GM10266 (cell line): ENCODE results near the gene CDC45.
"Not testable (repeated sequence)": the region's sequence is repeated elsewhere in the genome, so short reads cannot be mapped to it uniquely, and the experiment has no call there.

Experiments used
- DNase-seq: peaks from one replicate; pipeline ENCODE4 v3.0.0; 2012; ENCODE audit errors: extremely low spot score
- CTCF ChIP-seq: IDR thresholded peaks from 2 replicates; pipeline ENCODE4 v1.5.1; 2012; ENCODE audit warnings: mild to moderate bottlenecking, low read depth; ENCODE audit not compliant: control insufficient read depth, insufficient read depth; ENCODE audit errors: missing control alignments

The CDC45 gene

GRCh38 chr22:19527321-19527721 is 47.6 kb downstream of the CDC45 start:
- no peak for TF ChIP-seq CTCF
- no peak for DNase-seq

GRCh38 chr22:19527861-19528417 is 48.2 kb downstream of the CDC45 start:
- no peak for DNase-seq

GRCh38 chr22:19529811-19530210 is 50.1 kb downstream of the CDC45 start:
- TF ChIP-seq CTCF = no peak
- no peak for DNase-seq

More at GRCh38 chr22:19527861-19528417, 48.2 kb downstream of the CDC45 start:
- TF ChIP-seq CTCF = no peak

GRCh38 chr22:19530751-19531150 is 51.0 kb downstream of the CDC45 start:
- TF ChIP-seq CTCF = no peak
- no peak for DNase-seq

- not testable (repeated sequence) for DNase-seq
Measured at GRCh38 chr22:19531327-19531726, 51.6 kb downstream of the CDC45 start.

- DNase-seq = no peak
- TF ChIP-seq CTCF = no peak
Measured at GRCh38 chr22:19533049-19533626, 53.4 kb downstream of the CDC45 start.

GRCh38 chr22:19533857-19534256 is 54.1 kb downstream of the CDC45 start:
- no peak for TF ChIP-seq CTCF
- no peak for DNase-seq

GRCh38 chr22:19535001-19535400 is 55.3 kb downstream of the CDC45 start:
- no peak for DNase-seq
- no peak for TF ChIP-seq CTCF
